ENCODE measurements around the gene PATZ1.
"Not testable (repeated sequence)": the region's sequence is repeated elsewhere in the genome, so short reads cannot be mapped to it uniquely, and the experiment has no call there.

PATZ1 gene

DNA sequence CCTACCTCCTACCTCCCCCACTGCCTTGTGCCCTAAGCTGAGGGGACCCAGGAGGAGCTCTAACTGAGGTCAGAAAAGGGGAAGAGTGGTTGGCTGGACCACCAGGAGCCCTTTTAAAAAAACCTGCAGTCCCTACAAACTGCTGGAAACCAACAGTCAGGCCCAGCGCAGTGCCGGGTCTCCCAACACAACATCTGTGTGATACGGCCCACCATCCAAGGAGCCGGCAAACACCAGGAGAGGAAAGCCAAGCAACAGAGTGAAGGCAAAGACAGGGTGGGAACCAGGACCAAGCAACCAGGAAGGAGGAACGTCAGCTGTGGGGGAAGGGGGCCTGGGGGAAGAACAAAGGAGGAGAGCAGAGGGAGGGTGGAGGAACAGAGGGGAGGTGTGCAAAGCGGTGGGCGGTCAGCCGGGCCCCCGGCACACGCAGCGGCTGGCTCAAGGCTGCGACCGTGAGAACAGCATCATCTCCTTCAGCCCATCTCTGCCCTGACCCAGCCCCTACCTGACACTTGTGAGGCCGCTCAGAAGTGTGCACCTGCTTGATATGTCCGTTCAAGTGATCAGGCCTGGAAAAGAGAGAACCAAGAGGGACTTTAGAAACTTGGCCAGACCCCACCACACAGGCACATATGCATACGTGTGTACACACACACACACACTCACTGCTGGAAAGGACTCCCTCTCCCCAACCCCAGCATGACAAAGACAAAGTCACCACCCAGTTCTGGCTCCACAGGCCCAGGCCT lies 3.6 kb downstream of the PATZ1 start:
- DNase-seq: peak; percentile 31

DNA sequence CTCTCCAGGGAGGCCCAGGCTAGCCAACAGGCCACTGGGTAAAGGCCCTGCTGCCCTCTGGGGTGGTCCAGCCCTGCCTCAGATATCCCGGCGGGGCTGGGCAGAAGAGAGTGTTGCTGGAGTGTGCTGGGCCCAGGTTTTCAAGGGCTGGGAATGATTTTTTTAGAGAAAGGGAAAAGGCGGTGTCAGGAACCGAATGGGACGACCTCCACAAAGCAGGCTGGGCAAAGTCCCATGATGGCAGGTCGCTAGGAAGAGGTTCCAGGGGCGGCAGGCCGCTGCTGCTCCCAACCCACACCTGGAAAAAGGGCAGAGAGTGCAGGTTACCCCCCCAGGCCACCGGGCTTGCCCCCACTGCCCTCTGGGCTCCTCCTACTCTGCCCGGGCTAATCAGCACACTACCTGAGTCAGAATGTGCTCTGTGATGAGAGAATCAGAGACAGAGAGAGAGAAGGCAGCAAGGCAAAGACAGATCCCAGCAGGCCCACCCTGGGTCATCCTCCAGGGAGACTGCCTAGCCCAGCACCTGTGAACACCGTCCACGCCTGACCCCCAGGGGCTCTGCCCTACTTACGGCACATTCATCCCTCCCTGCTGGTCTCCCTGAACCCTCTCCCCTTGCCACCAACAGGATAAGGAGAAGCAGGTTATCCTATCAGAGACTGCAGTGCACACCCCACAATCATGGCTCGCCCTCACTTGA lies 4.6 kb downstream of the PATZ1 start:
- no peak for DNase-seq

DNA sequence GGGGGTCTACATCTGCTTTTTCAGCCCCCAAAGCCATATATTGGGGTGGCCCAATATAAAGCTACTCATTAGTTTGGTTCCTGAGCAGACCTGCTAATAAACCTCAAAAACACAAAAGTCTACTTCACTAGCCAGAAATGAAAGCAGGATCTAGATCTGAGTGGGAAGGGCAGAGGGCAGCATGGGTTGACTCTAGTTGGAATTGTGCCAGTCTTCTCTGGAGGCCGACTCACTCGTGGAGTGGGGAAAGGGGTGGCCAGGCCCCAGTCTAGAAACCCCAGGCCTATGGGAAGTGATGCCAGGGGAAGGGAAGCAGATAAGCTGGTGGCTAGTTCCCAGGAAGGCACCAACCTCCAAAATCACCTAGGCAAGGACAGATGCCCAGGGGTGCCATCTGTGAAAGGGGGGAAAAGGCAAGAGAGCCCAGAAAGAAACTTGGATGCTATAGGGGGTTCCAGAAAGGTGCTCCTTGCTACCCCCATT lies 5.3 kb downstream of the PATZ1 start:
- DNase-seq: no peak

DNA sequence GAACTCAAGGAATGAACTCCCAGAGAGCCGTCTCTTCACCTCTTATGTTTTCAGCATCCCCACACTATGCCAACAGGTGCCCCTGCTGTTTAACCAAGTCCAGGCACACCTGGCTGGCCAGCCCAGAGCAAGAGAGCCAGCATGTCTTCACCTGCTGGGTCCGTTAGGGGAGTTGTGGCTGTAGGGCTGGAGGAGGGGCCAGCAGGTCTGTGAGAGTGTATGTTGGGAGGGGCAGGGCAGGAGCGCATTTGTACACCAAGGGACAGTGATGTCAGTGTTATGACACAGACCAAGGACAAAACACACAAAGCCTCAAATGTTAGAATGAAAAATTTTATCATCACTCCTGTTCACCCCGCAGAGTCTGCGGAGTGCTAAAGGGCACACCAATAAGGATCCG lies 5.8 kb downstream of the PATZ1 start:
- no peak for DNase-seq

DNA sequence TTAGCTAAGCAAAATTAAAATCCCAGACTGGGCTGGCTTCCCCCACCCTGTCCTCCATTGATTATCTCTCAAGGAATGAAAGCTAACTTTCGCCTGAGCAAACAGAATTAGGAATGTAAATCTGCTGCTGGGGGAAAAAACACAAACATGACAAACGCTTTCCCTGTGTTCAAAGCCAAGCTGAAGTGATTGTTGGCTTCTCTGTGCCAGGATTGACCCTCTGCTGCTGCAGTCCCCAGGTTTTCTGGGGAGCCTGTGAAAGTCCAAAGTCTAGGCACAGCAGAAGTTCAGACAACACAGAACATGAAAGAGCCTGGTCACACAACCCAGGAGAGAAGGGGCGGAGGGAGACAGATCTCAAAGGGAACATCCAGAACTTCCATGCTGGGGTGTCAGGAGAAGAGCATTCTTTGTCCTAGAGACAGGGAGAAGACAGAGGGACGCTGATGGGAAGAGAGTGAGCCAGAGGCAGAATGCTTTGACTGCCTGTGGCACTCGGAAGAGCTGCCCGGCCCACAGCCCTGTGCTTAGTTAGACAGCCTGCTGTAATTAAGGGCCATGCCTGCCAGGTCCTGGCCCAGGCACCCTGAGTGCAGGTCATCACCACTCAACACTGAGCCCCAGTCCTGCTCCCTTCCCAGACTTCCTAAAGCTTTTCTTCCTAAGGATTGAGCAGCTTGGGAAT lies 6.9 kb downstream of the PATZ1 start:
- no peak for DNase-seq

DNA sequence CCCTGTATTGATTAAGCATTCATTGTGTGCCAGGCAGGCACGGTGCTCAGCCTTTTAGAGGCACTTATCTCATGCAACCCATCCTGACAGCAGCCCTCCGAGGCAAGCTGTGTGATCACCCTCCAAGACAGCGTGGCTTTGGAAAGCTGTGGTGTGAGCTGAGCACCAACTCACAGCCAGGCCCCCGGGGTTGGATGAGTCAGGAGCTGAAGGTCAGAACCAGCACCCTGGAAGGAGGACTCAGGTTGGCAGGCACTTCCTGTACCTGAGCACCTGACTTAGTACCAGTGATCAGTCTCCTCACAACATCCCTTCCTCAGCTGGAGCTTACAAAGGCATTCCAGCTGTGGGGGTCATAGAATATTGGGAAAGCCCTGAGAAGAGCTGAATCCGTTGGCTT lies 9.0 kb downstream of the PATZ1 start:
- DNase-seq: peak; percentile 63

DNA sequence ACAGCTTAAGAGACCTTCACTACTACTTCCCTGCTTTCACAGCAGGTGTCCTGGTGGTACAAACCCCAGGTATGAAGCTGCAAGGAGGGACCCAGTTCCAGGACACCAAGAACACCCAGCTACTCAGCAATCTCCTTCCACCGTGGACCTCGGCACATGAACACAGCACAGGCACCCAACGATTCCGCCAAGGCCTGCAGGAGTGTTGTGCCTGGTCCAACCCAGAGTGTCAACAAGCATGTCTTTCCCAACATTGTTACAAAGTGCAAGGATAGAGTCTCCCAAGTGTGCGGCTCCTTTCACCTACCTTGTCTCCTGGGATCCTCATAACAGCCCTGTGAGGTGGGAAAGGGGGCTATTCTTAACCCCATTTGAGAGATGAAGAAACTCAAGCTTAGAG lies 11.8 kb downstream of the PATZ1 start:
- no peak for DNase-seq

DNA sequence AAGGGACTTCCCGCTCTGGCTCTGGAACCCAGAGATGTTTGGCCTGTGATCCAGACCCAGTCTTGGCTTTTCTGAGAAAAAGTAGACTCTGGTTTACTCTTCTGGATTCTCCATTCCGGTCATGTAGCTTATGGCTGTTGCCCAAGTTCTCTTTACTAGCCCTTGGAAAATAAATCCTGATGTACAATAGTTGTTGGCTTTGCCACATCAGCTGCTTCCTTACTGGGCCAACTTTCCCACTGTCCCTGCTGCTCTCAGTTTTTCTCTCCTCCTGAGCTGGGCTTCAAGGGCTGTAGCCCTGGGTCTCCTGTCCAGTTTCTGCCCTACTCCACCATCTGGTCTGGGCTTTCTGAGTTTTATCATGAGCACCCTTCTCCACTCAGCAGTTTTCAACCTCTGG lies 12.5 kb downstream of the PATZ1 start:
- no peak for DNase-seq

DNA sequence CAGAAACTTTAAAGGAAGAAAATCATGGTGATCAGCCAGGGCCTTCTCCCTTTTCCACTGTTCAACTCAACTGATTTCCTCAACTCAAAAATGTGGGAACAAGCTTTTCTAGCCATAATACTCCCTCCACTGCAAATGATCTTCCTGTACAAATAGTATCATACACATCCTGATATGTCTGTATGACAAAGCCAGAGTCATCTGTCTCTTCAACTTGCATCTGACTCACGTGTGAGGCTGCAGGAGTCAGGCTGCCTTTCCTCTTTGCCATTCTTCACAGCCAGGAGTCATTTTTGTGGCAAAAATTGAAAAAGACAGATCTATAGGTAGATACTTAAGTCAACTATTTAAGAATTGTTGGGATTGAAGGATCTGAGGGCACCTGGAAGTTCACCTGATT lies 13.3 kb downstream of the PATZ1 start:
- no peak for DNase-seq

DNA sequence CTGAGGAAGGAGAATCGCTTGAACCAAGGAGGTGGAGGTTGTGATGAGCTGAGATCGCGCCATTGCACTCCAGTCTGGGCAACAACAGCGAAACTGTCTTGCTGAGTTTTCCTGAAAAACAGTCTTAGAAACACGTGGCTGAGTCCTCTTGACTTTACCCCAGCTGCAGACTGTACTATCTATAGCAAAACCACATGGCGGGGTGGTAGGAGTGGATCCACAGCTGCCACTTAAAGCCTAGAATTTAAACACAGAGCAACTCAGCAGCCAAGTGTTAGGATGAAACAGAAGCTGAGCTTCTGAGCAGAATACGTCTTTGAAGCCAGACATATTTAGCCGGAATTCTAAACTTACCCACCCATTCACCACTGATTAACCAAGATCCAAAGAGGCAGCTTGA lies 14.1 kb downstream of the PATZ1 start:
- no peak for DNase-seq

DNA sequence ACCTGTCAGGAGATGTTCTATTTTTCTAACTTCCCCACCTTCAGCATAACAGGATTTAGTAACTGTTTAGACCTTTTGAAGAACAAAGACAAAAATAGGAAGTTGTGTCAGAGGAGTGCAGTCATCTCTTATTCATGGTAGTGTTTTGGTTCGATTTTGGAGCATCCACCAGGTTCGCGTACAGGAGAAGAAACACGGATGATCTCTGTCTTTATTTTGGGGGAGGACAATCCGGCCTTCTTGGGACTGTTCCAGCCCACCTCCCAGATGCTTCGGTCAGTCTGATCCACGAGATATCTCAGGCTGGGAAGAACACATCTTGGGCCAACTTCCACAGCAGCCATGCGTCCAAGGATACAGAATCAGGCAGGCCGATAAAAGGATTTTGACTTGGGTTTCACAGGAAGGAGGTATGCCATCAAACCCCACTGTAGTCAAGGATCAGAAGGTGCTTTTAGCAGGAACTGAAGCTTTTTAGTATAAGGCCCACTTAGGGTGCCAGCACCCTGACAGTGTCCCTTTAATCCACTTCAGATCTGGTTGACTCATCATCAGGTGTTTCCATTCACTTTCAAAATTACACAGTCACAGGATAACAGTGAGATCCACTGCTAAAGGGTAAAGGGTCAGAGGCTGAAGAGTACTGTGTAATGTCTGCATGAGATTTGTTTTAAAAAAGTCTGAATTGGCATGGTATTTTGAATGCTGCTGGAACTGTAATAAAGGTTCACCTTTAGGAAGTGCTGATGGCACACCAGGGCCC lies 16.5 kb downstream of the PATZ1 start:
- DNase-seq: no peak

DNA sequence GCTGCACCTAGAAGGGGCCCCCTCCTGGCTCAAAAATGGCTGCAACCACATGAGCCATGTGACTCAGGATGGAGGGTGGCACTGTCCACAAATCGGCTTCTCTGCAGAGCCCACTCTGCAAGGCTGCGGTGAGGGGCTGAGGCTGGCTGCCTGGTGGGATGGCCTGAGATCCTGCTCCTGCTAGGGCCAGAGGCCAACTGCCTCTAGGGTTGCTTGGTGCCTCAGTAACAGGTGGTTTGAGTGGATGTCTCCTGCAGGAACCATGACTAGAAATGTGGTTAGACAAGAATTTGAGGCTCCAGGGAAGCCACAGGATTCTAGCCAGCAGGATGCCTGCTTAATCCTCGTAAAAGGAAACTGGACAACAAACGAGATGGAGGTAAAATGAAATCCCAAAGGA lies 17.1 kb downstream of the PATZ1 start:
- DNase-seq: no peak

DNA sequence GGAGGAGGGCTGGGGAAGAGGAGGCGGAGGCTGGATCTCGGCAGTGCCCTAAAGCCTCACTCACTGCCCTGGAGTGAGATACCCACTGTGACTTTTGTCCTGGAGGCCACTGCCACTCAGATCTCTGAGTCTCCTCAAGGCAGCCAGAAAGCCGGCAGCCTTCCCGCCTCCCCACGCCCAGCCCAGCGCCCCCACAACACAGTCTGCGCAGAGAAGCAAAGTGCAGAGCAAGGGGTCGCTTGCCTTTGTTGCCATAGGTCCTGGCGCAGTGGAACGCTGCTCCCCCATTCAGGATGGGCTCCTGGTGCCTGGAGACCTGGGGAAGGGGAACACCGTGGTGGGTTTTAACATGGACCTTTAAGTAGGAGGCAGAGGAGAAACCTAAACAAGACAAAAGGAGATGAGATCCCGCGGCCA lies 17.6 kb downstream of the PATZ1 start:
- DNase-seq: no peak

DNA sequence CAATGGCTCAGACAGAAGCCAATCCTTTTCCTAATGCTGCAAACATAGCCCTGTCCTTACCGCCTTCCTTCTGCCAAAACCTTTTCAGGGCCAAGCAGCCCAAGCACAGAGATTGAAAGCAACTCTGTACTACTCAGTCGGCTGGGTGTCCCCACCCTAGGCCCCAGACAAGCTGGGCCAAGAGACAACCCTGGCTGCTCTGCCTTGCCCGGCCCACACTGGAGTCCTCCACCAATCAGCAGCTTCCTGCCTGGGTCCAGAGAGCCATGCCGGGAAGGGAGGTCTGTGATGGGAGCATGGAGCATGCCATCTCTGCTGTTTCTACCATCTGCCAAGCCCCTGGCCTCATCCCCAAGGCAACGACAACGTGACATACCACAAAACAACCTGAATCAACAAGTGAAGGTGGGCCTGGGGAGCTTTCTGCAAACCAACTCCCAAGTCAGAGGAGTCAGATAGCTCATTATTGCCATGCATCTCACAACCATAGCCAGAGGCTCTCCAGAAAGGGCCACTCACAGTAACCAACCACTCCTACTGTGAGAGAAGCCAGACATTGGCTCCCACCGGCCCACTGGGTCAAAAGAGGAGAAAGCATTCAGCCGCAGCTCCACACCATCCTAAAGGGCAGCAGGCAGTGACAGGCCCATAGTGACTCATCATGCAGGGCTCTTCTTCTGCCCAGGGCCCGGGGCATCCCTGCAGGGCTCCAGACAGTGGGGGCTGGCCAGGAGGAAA lies 18.2 kb downstream of the PATZ1 start:
- DNase-seq: no peak

DNA sequence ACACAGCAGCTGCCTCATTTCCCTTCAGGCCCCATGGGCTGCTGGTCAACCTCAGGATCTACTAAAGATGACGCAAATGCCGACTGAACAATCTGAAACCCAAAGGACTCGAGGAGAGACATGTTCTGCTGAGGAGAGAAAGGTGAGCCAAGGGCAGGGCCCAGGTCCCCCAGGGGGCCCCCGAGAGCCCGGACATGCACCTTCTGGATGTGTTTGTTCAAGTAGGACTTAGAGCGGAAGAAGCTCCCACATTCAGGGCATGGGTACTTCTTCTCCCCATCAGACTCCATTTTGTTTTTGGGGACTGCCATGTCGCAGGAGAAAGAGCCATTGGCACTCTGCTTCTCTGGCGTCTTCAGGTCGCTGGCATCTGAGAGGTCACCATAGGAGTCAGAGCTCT lies 19.3 kb downstream of the PATZ1 start:
- no peak for DNase-seq

DNA sequence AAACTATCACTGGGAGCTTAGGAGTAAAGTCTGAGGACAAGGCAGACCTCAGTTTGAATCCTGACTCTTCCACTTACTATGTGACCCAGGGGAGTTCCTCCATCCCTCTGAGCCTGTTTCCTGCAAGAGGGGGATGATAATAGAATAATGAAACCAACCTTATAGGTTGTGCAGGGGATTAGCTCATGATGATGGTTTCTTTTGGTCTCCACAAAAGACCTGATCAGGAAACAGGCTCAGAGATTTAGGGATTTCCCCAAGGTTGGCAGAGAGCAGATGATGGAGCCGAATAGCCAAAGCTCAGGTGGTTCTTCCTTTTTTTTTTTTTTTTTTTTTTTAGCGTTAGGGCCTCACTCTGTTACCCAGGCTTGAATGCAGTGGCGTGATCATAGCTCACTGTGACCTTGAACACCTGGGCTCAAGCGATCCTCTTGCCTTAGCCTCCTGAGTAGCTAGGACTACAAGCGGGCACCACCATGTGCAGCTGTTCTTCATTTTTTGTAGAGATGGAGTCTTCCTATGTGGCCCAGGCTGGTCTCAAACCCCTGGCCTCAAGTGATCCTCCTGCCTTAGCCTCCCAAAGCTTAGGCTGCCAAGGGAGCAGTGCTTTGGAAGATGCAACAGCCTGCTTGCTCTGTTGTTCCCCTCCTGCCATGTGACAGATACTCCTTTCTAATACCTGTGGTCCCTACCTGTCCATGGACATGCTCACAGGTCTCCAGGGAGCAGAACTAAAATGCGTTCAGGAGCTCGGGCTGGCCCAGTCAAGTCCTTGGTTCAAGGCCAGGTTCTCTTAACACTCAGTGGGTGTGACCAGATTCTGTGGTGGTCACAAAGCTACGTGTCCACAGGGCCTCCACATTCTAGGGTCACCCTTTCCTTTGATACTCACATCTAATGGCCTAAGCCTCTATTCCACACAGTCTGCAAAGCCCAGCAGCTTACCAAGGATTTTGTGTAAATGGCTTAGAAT lies 22.3 kb downstream of the PATZ1 start:
- no peak for DNase-seq

DNA sequence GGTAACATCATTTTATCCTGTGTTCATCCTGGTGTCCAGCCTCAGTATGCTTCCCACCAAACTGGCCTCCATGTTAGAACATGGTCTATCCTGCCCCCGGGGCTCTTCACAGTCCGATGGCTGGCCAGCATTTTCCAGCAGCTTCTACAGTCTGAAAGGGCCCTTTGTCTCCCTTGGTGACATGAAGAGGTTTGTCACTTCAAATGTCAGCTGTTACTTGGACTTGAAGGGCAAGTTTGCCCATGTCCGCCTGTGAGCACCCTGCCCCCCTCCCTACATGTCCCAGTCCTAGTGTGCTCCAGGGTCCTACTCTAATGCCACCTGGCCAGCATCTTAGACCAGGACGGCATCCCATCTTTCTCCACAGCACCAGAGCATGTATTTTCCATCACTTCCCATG lies 24.7 kb downstream of the PATZ1 start:
- DNase-seq: no peak

DNA sequence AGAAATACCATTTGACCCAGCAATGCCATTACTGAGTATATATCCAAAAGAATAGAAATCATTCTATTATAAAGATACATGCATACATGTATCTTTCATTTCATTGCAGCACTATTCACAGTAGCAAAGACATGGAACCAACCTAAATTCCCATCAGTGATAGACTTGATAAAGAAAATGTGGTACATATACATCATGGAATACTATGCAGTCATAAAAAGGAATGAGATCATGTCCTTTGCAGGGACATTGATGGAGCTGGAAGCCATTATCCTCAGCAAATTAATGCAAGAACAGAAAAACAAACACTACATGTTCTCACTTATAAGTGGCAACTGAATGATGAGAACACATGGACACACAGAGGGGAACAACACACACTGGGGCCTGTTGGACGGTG lies 31.9 kb downstream of the PATZ1 start:
- DNase-seq: not testable (repeated sequence)

DNA sequence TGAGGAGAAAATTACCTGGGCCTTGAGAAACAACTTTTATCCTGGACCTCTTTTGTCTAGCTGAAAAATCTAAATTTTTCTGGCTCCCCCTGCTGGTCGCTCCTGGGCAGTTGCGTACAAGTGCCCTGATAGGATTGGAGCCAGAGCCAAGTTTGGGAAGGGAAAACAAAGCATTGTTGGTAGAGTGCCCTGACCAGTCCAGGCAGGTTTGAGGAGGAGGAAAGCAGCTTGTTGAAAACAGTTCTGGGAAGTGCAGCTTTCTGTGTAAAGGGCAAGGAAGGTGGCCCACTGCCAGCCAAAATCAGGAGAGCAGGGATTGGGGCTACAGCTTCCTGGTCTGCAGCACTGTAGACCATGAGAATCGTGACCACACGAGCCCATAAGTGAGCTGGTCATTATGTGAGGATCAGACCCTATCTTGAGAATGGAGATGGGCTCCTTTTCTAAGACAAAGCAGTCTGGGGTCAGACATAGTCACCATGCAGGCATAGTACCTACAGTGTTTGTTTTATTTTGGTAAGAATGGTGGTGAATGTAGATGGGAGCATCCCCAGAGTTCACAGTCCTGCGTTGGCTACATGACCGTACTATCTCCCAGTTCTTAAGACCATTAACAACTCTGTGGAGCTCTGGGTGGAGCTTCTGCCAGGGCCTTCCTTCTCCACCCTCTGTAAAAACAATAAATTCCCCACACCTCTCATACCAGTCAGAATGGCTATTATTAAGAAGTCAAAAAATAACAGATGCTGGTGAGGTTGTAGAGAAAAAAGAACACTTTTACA lies 32.6 kb downstream of the PATZ1 start:
- DNase-seq: peak; percentile 84

DNA sequence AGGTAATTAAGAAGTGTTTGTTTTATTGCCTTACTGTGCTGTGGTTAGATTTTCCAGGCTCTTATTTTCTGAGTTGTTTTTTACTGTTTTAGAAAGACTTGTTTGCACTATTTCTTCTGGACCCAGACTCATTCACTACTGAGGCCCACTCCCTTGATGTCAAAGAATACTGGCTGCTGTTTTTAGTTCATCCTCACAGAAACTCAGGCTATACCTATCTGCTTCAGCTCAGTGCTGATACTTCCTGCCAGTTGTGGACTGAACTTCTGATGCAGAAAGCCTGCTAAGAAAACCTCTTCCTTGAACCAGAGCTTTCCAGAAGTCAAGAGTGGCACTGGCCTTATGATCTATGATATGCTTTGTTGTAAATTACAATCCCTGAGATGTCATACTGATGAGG lies 38.0 kb downstream of the PATZ1 start:
- no peak for DNase-seq

All from stimulated activated CD8-positive, alpha-beta memory T cell treated with anti-CD3 and anti-CD28 coated beads, Interleukin-4, amount 100 ng/mL, for 48 hours (primary cell).